Measurements from ENCODE around the gene GAN. TPM values are rescaled to one million over a fixed set of nuclear protein-coding genes. Genes with fewer than 3 reads are reported as not detected.

Gene GAN
- total and polyA plus RNA-seq, 9 of the 15 experiments (the other 6 are each of a cell fraction or from before 2014, with no cell fraction given): 0.83 to 15.1 (median 5.2) TPM

- no peaks in the 10 kb centered on the region for H3K4me1 ChIP-seq (replicated peaks in 1 of 2; ENCODE audit: control insufficient read depth in 2 of 2, insufficient read depth in 2 of 2, low read length in 2 of 2)
- WGBS (ENCODE audit: insufficient coverage, low coverage, missing lambda C conversion rate): 4% methylated on average over 3 of the region's 3 CpGs
- no peaks in the 10 kb centered on the region for H3K36me3 ChIP-seq (ENCODE audit: control insufficient read depth, insufficient read depth, low read length)
- no peaks in the 10 kb centered on the region for H3K9me1 ChIP-seq (ENCODE audit: control insufficient read depth, insufficient read depth, low read length)
- H3K27me3 ChIP-seq (ENCODE audit: control insufficient read depth in 2 of 2, insufficient read depth in 2 of 2, low read length in 2 of 2): peaks cover 34 to 55% of the 10 kb centered on the region in 2 experiments
- no peaks in the 10 kb centered on the region for H3K79me2 ChIP-seq (ENCODE audit: control insufficient read depth, insufficient read depth, low read length)
- H3K27ac ChIP-seq (ENCODE audit: extremely low read depth, low read depth, low read length): no peak overlapping the region
- H3K4me2 ChIP-seq (ENCODE audit: insufficient read depth, low read length): no peak overlapping the region
- DNase-seq (ENCODE audit: extremely low read depth in 1 of 4, low spot score in 3 of 4) (no peak), FAIRE-seq (no peak), ATAC-seq (no peak)
- H2AFZ ChIP-seq (ENCODE audit: low read depth, low read length): no peak overlapping the region
- in situ Hi-C loops (cut with MboI) (no loop called here), intact Hi-C loops (cut with micrococcal nuclease) (no loop called here)
- POLR2A ChIA-PET: no interaction called here
- no peak overlapping the region for H3K9ac ChIP-seq (ENCODE audit: insufficient read depth in 1 of 2, low read depth in 2 of 2, low read length in 2 of 2)
- H3K9me3 ChIP-seq (replicated peaks; ENCODE audit: control insufficient read depth, insufficient read depth, low read depth, low read length): no peaks in the 10 kb centered on the region
- H3K4me3 ChIP-seq: no peak overlapping the region
- H4K20me1 ChIP-seq (replicated peaks; ENCODE audit: control insufficient read depth, insufficient read depth, low read length): no peaks in the 10 kb centered on the region
- CTCF ChIA-PET (ENCODE audit: low intra/inter-chr PET ratio): no interaction called here
- BruUV-seq (replicated peaks): no TSS peak
- no peak for TF ChIP-seq RFX7 (CRISPR knock-in tag; IDR thresholded peaks at IDR 0.05)
- TF ChIP-seq MYBL2 (IDR thresholded peaks at IDR 0.05; ENCODE audit: low read depth): no peak
- TF ChIP-seq MYBL2 (CRISPR knock-in tag; IDR thresholded peaks at IDR 0.05; ENCODE audit: borderline replicate concordance): no peak
- TF ChIP-seq, protein P1, sequence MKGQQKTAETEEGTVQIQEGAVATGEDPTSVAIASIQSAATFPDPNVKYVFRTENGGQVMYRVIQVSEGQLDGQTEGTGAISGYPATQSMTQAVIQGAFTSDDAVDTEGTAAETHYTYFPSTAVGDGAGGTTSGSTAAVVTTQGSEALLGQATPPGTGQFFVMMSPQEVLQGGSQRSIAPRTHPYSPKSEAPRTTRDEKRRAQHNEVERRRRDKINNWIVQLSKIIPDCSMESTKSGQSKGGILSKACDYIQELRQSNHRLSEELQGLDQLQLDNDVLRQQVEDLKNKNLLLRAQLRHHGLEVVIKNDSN (CRISPR knock-in tag; IDR thresholded peaks at IDR 0.05): no peak
- TF ChIP-seq AFF4 (CRISPR knock-in tag; IDR thresholded peaks at IDR 0.05): no peak
- TF ChIP-seq MYC (IDR thresholded peaks at IDR 0.05; ENCODE audit: low read depth, low read length): no peak
- no peak for TF ChIP-seq MYC (CRISPR knock-in tag; IDR thresholded peaks at IDR 0.05; ENCODE audit: borderline replicate concordance, low read depth)
- no peak for TF ChIP-seq ZNF217 (CRISPR knock-in tag; IDR thresholded peaks at IDR 0.05)
- no peak for TF ChIP-seq IRF9 (tag; IDR thresholded peaks at IDR 0.05)
- no peak for TF ChIP-seq TCF3 (CRISPR knock-in tag; IDR thresholded peaks at IDR 0.05)
- no peak for TF ChIP-seq SRSF7 (optimal IDR thresholded peaks at IDR 0.05; ENCODE audit: low read depth, low read length)
- no peak for TF ChIP-seq VEZF1 (CRISPR knock-in tag; IDR thresholded peaks at IDR 0.05)
- no peak for TF ChIP-seq ZFP1 (CRISPR knock-in tag; IDR thresholded peaks at IDR 0.05)
- no peak for TF ChIP-seq SIN3A (IDR thresholded peaks at IDR 0.05; ENCODE audit: borderline replicate concordance in 2 of 2, control insufficient read depth in 1 of 2, low read depth in 2 of 2, low read length in 2 of 2)
- no peak for TF ChIP-seq ZNF23 (CRISPR knock-in tag; IDR thresholded peaks at IDR 0.05)
- TF ChIP-seq ZBTB17 (CRISPR knock-in tag; IDR thresholded peaks at IDR 0.05): no peak
- no peak for TF ChIP-seq ZNF707 (CRISPR knock-in tag; conservative IDR thresholded peaks at IDR 0.05)
- no peak for TF ChIP-seq EHMT2 (IDR thresholded peaks at IDR 0.05)
Observed at GRCh38 chr16:81280393-81280792, 34.4 kb upstream of the GAN start.
